Smooth muscle cell (in vitro differentiated cells): ENCODE measurements around the gene PKIB. TPM values are rescaled to one million over a fixed set of nuclear protein-coding genes. Genes with fewer than 3 reads are reported as not detected.

ENCODE experiments used
- DNase-seq: peaks from one replicate; lab custom pipeline; 2025; ENCODE audit not compliant: unreplicated experiment; lab: John Stamatoyannopoulos, UW
- H2AFZ ChIP-seq: fragments of 200-600 bp; sonication (generic); 2 replicates; pipeline ENCODE4 v1.6.0; 2016; ENCODE audit warnings: antibody characterized with exemption, low read depth, mild to moderate bottlenecking
- H3F3A ChIP-seq: fragments of 200-600 bp; sonication (generic); 2 replicates; pipeline ENCODE4 v1.6.0; 2017; ENCODE audit warnings: antibody characterized with exemption, low read depth
- H3K27ac ChIP-seq: fragments of 200-600 bp; sonication (generic); 2 replicates; pipeline ENCODE4 v1.5.1; 2016; ENCODE audit warnings: low read depth, mild to moderate bottlenecking
- H3K27me3 ChIP-seq: fragments of 200-600 bp; sonication (generic); 2 replicates; pipeline ENCODE4 v1.6.1; 2016; ENCODE audit warnings: low read depth, mild to moderate bottlenecking
- H3K36me3 ChIP-seq: fragments of 200-600 bp; sonication (generic); 2 replicates; pipeline ENCODE4 v1.5.1; 2016; ENCODE audit warnings: low read depth
- H3K4me1 ChIP-seq: fragments of 200-600 bp; sonication (generic); 2 replicates; pipeline ENCODE4 v1.5.1; 2016; ENCODE audit warnings: low read depth
- H3K4me2 ChIP-seq: fragments of 200-600 bp; sonication (generic); 2 replicates; pipeline ENCODE4 v1.6.0; 2016; ENCODE audit warnings: mild to moderate bottlenecking
- H3K4me3 ChIP-seq: fragments of 200-600 bp; sonication (generic); 2 replicates; pipeline ENCODE4 v1.5.1; 2016; ENCODE audit warnings: mild to moderate bottlenecking
- H3K79me2 ChIP-seq: fragments of 200-600 bp; sonication (generic); 2 replicates; pipeline ENCODE4 v1.6.0; 2016; ENCODE audit warnings: low read depth, mild to moderate bottlenecking
- H3K9ac ChIP-seq: fragments of 200-600 bp; sonication (generic); 2 replicates; pipeline ENCODE4 v1.6.0; 2016; ENCODE audit warnings: low read depth
- H3K9me3 ChIP-seq: fragments of 200-600 bp; sonication (generic); replicated peaks from 2 replicates; pipeline ENCODE4 v1.5.1; 2016; ENCODE audit warnings: low read depth
- H4K20me1 ChIP-seq: fragments of 200-600 bp; sonication (generic); 2 replicates; pipeline ENCODE4 v1.6.0; 2016; ENCODE audit warnings: low read depth
- WGBS: methylation state at CpG from one replicate; pipeline ENCODE4 v1.1.7; 2016; ENCODE audit warnings: low lambda C conversion rate; 5-methylcytosine and 5-hydroxymethylcytosine counted together
- polyA plus RNA-seq: library from polyadenylated mRNA; unstranded; fragments of >200 nt; fragmentation: Nextera tagmentation; extraction: Ambion mirVana; gene quantifications from 2 replicates; pipeline ENCODE4 v1.2.1, GENCODE V29; 2016
- total RNA-seq: library from RNA; depleted of rRNA; stranded (reverse); fragments of >200 nt; gene quantifications from 2 replicates; pipeline ENCODE4 v1.2.3, GENCODE V29; 2014
- TF ChIP-seq, protein P1 (sequence below): fragments of 200-600 bp; sonication (generic); IDR thresholded peaks from 2 replicates; pipeline ENCODE4 v1.5.1; 2017; ENCODE audit warnings: borderline replicate concordance, mild to moderate bottlenecking, antibody characterized with exemption; ENCODE audit not compliant: insufficient read depth, poor library complexity, severe bottlenecking

PKIB gene
- total and polyA plus RNA-seq, 2 experiments from 2014 or later: 65.6 to 82.6 TPM

- H4K20me1 ChIP-seq: peaks cover 27% of the 10 kb centered on the region
- no peaks in the 10 kb centered on the region for H3K27me3 ChIP-seq
- no peak overlapping the region for H3K9ac ChIP-seq
- H3K9me3 ChIP-seq: no peaks in the 10 kb centered on the region
- TF ChIP-seq, protein P1, sequence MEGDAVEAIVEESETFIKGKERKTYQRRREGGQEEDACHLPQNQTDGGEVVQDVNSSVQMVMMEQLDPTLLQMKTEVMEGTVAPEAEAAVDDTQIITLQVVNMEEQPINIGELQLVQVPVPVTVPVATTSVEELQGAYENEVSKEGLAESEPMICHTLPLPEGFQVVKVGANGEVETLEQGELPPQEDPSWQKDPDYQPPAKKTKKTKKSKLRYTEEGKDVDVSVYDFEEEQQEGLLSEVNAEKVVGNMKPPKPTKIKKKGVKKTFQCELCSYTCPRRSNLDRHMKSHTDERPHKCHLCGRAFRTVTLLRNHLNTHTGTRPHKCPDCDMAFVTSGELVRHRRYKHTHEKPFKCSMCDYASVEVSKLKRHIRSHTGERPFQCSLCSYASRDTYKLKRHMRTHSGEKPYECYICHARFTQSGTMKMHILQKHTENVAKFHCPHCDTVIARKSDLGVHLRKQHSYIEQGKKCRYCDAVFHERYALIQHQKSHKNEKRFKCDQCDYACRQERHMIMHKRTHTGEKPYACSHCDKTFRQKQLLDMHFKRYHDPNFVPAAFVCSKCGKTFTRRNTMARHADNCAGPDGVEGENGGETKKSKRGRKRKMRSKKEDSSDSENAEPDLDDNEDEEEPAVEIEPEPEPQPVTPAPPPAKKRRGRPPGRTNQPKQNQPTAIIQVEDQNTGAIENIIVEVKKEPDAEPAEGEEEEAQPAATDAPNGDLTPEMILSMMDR: no peak
- H2AFZ ChIP-seq: no peak overlapping the region
- WGBS: 95% methylated on average over 1 of the region's 1 CpG
- no peak for DNase-seq
- no peak overlapping the region for H3K4me2 ChIP-seq
- H3K27ac ChIP-seq: no peak overlapping the region
- H3F3A ChIP-seq: no peaks in the 10 kb centered on the region
- H3K36me3 ChIP-seq: no peaks in the 10 kb centered on the region
- H3K4me3 ChIP-seq: no peak overlapping the region
- H3K79me2 ChIP-seq: peaks cover 15% of the 10 kb centered on the region
- no peaks in the 10 kb centered on the region for H3K4me1 ChIP-seq
Observed at GRCh38 chr6:122614303-122614702, 4.1 kb downstream of the PKIB start.

GRCh38 chr6:122615409-122615808, 5.2 kb downstream of the PKIB start:
- Histone ChIP-seq H3K79me2 (peaks cover 17% of the 10 kb centered on the region), H4K20me1 (peaks cover 28% of the 10 kb centered on the region), H3F3A (no peaks in the 10 kb centered on the region), H3K27me3 (no peaks in the 10 kb centered on the region), H3K27ac (no peak overlapping the region), H3K4me1 (no peaks in the 10 kb centered on the region), H3K9me3 (no peaks in the 10 kb centered on the region), H3K36me3 (no peaks in the 10 kb centered on the region), H3K4me3 (no peak overlapping the region), H3K9ac (no peak overlapping the region), H2AFZ (no peak overlapping the region), H3K4me2 (no peak overlapping the region)
- no peak for DNase-seq
- TF ChIP-seq, protein P1: no peak
- WGBS: 98% methylated on average over 2 of the region's 2 CpGs

DNA sequence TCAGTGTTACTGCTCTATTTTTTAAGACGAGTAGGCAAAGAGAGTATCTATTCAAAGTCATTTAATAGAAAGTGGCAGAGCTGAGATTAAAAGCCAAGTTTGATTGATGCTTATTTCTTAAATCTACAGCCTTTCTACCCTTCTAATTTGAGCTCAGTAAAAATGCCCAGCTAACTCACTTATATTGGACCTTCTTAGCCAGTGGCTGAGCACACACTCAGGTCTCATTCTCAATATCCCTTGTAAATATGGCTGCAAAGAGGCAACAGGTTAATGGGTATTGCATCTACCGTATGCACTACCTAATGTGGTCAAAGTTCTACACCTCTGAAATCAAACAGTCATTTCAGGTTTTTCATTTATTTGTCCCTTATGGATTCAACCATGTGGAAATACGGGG, 6.7 kb downstream of the PKIB start:
- no peak overlapping the region for H3K27ac ChIP-seq
- H3K4me2 ChIP-seq: no peak overlapping the region
- no peak overlapping the region for H2AFZ ChIP-seq
- TF ChIP-seq, protein P1: no peak
- H3K9me3 ChIP-seq: no peaks in the 10 kb centered on the region
- WGBS: 96% methylated on average over 3 of the region's 3 CpGs
- no peaks in the 10 kb centered on the region for H3K27me3 ChIP-seq
- H3K4me1 ChIP-seq: no peaks in the 10 kb centered on the region
- peaks cover 21% of the 10 kb centered on the region for H4K20me1 ChIP-seq
- no peaks in the 10 kb centered on the region for H3F3A ChIP-seq
- H3K79me2 ChIP-seq: peaks cover 24% of the 10 kb centered on the region
- DNase-seq: no peak
- H3K4me3 ChIP-seq: no peak overlapping the region
- no peaks in the 10 kb centered on the region for H3K36me3 ChIP-seq
- no peak overlapping the region for H3K9ac ChIP-seq

GRCh38 chr6:122619309-122619708, 9.1 kb downstream of the PKIB start:
- WGBS: 90% methylated on average over 2 of the region's 2 CpGs
- H3K9me3 ChIP-seq: no peaks in the 10 kb centered on the region
- TF ChIP-seq, protein P1: no peak
- H3K27ac ChIP-seq: no peak overlapping the region
- H3K36me3 ChIP-seq: no peaks in the 10 kb centered on the region
- H3K27me3 ChIP-seq: no peaks in the 10 kb centered on the region
- H3K4me3 ChIP-seq: no peak overlapping the region
- H2AFZ ChIP-seq: no peak overlapping the region
- peaks cover 25% of the 10 kb centered on the region for H3K79me2 ChIP-seq
- H3K4me1 ChIP-seq: peaks cover 4% of the 10 kb centered on the region
- peaks cover 8% of the 10 kb centered on the region for H3F3A ChIP-seq
- H4K20me1 ChIP-seq: peaks cover 25% of the 10 kb centered on the region
- no peak overlapping the region for H3K4me2 ChIP-seq
- no peak overlapping the region for H3K9ac ChIP-seq
- no peak for DNase-seq
